HepG2 (cell line): ENCODE results near the gene SMC1A. TPM values are rescaled to one million over a fixed set of nuclear protein-coding genes. Genes with fewer than 3 reads are reported as not detected.

Source experiments
- AHR ChIP-seq: IDR thresholded peaks from 2 replicates; pipeline ENCODE4 v1.6.1; 2018; ENCODE audit warnings: missing genetic modification reagents, missing compliant biosample characterization
- HOXA3 ChIP-seq: sonication (generic); formaldehyde crosslinking; IDR thresholded peaks from 2 replicates; pipeline ENCODE4 v1.5.0; 2020; ENCODE audit warnings: missing genetic modification reagents
- KLF6 ChIP-seq: IDR thresholded peaks from 2 replicates; pipeline ENCODE4 v1.8.0; 2016; ENCODE audit warnings: missing biosample characterization, missing genetic modification reagents
- MBD4 ChIP-seq: IDR thresholded peaks from 2 replicates; pipeline ENCODE4 v1.6.1; 2012; ENCODE audit warnings: low read length, inconsistent platforms, borderline replicate concordance
- MZF1 ChIP-seq: sonication (generic); formaldehyde crosslinking; IDR thresholded peaks from 2 replicates; pipeline ENCODE4 v1.8.1; 2023; ENCODE audit warnings: mild to moderate bottlenecking, missing genetic modification reagents, borderline replicate concordance
- NFYC ChIP-seq: IDR thresholded peaks from 2 replicates; pipeline ENCODE4 v1.6.1; 2016; ENCODE audit warnings: missing genetic modification reagents, missing compliant biosample characterization
- PREB ChIP-seq: sonication (generic); formaldehyde crosslinking; IDR thresholded peaks from 2 replicates; pipeline ENCODE4 v1.4.0; 2020; ENCODE audit warnings: missing genetic modification reagents
- RBM22 ChIP-seq: fragments of 200-400 bp; formaldehyde crosslinking; optimal IDR thresholded peaks from 2 replicates; pipeline ENCODE3; 2017; ENCODE audit warnings: mild to moderate bottlenecking, low read length, moderate library complexity
- SALL1 ChIP-seq: sonication (generic); formaldehyde crosslinking; IDR thresholded peaks from 2 replicates; pipeline ENCODE4 v1.8.0; 2022; ENCODE audit warnings: mild to moderate bottlenecking, missing genetic modification reagents
- SAP130 ChIP-seq: IDR thresholded peaks from 2 replicates; pipeline ENCODE4 v1.6.1; 2016; ENCODE audit warnings: low read depth
- WIZ ChIP-seq: sonication (generic); formaldehyde crosslinking; IDR thresholded peaks from 2 replicates; pipeline ENCODE4 v1.5.1; 2020; ENCODE audit warnings: mild to moderate bottlenecking, missing genetic modification reagents
- ZBTB46 ChIP-seq: sonication (generic); formaldehyde crosslinking; IDR thresholded peaks from 2 replicates; pipeline ENCODE4 v1.4.0; 2020; ENCODE audit warnings: mild to moderate bottlenecking, missing genetic modification reagents, borderline replicate concordance
- ZGPAT ChIP-seq: IDR thresholded peaks from 2 replicates; pipeline ENCODE4 v1.6.1; 2016; ENCODE audit warnings: mild to moderate bottlenecking
- ZNF124 ChIP-seq: sonication (generic); formaldehyde crosslinking; IDR thresholded peaks from 2 replicates; pipeline ENCODE4 v1.4.0; 2020; ENCODE audit warnings: missing genetic modification reagents
- ZNF205 ChIP-seq: IDR thresholded peaks from 2 replicates; pipeline ENCODE4 v1.6.1; 2018; ENCODE audit warnings: missing biosample characterization, missing genetic modification reagents
- ZNF614 ChIP-seq: IDR thresholded peaks from 2 replicates; pipeline ENCODE4 v1.6.1; 2018; ENCODE audit warnings: missing biosample characterization, missing genetic modification reagents, inconsistent platforms, borderline replicate concordance
- polyA plus RNA-seq, 8 experiments: library from polyadenylated mRNA; depleted of rRNA in 3 of 8; stranded (reverse) in 7 of 8; unstranded in 1 of 8; fragments of >200 nt; fragmentation: Illumina TruSeq in 4 of 8; extraction: Trizol in 4 of 8; gene quantifications; 2 replicates each; pipeline versions ENCODE4 v1.2.1 to v1.2.3, GENCODE V29; 2011 to 2016; ENCODE audit warnings: low read depth in 4 of 8, missing spikeins in 1 of 8, mixed read lengths in 1 of 8; ENCODE audit not compliant: insufficient read depth in 1 of 8
- total RNA-seq, 5 experiments: library from RNA; depleted of rRNA; stranded (reverse); fragments of >200 nt; fragmentation: Illumina TruSeq; extraction: Trizol; gene quantifications; 2 replicates each; pipeline ENCODE4 v1.2.3, GENCODE V29; 2016; ENCODE audit warnings: low read depth in 1 of 5
- TF ChIP-seq, protein P1 (sequence below): sonication (generic); formaldehyde crosslinking; IDR thresholded peaks from 2 replicates; pipeline ENCODE4 v1.4.0; 2020; ENCODE audit warnings: mild to moderate bottlenecking, missing genetic modification reagents, borderline replicate concordance
- TF ChIP-seq, protein P2 (sequence below): sonication (generic); formaldehyde crosslinking; IDR thresholded peaks from 2 replicates; pipeline ENCODE4 v1.5.1; 2020; ENCODE audit warnings: missing genetic modification reagents, mild to moderate bottlenecking, borderline replicate concordance

Gene SMC1A
- total and polyA plus RNA-seq, 2 of the 13 experiments (the other 11 are each of a cell fraction or from before 2014, with no cell fraction given), result 9.4 to 46.6 TPM

DNA sequence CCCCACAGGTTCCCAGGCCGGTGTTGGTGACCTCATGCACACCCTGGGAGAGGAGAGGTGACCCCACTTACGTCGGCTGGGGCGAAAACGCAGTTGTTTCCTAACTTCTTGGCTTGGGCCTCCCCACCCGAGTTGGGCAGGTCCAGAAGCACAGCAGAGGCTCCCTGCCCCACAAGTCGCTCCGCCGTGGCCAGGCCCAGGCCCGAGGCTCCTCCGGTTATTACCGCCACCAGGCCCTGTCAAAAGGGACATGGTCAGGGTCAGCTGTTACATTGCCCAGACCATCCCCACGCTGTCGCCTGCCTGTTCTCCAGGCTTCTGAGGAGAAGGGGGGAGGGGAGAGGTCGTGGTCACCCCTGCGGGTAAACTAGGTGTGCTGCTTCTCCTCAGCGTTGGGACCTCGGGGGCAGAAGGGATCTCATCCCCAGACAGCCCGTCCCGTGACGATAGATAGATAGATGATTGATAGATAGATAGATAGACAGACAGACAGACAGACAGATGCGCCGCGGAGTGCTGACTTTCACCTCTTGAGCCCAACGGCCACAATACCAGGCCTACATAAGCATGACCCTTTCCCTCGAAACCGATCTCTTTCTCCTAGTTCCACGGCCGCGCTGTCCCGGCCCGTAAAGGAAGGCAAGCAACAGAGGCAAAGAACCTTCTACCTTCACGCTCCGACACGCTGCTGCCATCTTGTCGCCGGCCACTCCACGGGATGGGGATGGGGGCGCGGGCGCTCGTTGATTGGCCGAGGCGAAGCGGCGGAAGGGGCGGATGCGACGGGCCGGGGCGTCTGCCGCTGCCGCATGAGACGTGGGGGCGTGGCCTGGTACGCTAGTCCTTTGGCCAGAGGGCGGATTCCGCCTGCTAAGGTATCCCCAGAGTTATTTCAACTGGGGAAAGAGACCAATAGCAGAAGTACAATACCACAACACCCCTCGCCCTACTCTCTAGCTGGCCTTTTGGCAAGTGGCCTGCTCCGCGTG, 11.5 kb upstream of the SMC1A start, which contains the start of gene HSD17B10 (continued):
- TF ChIP-seq PREB (CRISPR knock-in tag) (no peak), NFYC (peak; percentile 81), MZF1 (CRISPR knock-in tag) (no peak), ZBTB46 (CRISPR knock-in tag) (no peak), ZNF614 (CRISPR knock-in tag) (0 out of 2 replicates have a peak, but pooled peaks have one; percentile 26), MBD4 (no peak), KLF6 (no peak), AHR (no peak), ZNF205 (CRISPR knock-in tag) (peak; percentile 30; the same call in 1 of the 2 replicates), HOXA3 (peak; percentile 71; the same call in 1 of the 2 replicates), WIZ (CRISPR knock-in tag) (no peak), RBM22 (no peak), ZNF124 (CRISPR knock-in tag) (0 out of 2 replicates have a peak, but pooled peaks have one; percentile 46), SAP130 (CRISPR knock-in tag) (peak; percentile 80), SALL1 (peak; percentile 54; the same call in 1 of the 2 replicates), ZGPAT (CRISPR knock-in tag) (peak; percentile 41; the same call in 1 of the 2 replicates)
- TF ChIP-seq, protein P1, sequence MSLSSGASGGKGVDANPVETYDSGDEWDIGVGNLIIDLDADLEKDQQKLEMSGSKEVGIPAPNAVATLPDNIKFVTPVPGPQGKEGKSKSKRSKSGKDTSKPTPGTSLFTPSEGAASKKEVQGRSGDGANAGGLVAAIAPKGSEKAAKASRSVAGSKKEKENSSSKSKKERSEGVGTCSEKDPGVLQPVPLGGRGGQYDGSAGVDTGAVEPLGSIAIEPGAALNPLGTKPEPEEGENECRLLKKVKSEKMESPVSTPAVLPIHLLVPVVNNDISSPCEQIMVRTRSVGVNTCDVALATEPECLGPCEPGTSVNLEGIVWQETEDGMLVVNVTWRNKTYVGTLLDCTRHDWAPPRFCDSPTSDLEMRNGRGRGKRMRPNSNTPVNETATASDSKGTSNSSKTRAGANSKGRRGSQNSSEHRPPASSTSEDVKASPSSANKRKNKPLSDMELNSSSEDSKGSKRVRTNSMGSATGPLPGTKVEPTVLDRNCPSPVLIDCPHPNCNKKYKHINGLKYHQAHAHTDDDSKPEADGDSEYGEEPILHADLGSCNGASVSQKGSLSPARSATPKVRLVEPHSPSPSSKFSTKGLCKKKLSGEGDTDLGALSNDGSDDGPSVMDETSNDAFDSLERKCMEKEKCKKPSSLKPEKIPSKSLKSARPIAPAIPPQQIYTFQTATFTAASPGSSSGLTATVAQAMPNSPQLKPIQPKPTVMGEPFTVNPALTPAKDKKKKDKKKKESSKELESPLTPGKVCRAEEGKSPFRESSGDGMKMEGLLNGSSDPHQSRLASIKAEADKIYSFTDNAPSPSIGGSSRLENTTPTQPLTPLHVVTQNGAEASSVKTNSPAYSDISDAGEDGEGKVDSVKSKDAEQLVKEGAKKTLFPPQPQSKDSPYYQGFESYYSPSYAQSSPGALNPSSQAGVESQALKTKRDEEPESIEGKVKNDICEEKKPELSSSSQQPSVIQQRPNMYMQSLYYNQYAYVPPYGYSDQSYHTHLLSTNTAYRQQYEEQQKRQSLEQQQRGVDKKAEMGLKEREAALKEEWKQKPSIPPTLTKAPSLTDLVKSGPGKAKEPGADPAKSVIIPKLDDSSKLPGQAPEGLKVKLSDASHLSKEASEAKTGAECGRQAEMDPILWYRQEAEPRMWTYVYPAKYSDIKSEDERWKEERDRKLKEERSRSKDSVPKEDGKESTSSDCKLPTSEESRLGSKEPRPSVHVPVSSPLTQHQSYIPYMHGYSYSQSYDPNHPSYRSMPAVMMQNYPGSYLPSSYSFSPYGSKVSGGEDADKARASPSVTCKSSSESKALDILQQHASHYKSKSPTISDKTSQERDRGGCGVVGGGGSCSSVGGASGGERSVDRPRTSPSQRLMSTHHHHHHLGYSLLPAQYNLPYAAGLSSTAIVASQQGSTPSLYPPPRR (CRISPR knock-in tag), result no peak
- TF ChIP-seq, protein P2, sequence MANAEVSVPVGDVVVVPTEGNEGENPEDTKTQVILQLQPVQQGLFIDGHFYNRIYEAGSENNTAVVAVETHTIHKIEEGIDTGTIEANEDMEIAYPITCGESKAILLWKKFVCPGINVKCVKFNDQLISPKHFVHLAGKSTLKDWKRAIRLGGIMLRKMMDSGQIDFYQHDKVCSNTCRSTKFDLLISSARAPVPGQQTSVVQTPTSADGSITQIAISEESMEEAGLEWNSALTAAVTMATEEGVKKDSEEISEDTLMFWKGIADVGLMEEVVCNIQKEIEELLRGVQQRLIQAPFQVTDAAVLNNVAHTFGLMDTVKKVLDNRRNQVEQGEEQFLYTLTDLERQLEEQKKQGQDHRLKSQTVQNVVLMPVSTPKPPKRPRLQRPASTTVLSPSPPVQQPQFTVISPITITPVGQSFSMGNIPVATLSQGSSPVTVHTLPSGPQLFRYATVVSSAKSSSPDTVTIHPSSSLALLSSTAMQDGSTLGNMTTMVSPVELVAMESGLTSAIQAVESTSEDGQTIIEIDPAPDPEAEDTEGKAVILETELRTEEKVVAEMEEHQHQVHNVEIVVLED, result peak; percentile 92
